T-helper 17 cell (primary cell): ENCODE results near the gene HDHD5. TPM values are rescaled to one million over a fixed set of nuclear protein-coding genes. Genes with fewer than 3 reads are reported as not detected.

Source experiments
- ATAC-seq: fragments of 150-1000 bp; cut with Tn5 transposase; 2 replicates; pipeline ENCODE4 v1.10.0; 2021; ENCODE audit warnings: mild to moderate bottlenecking, moderate library complexity
- DNase-seq, 3 donors: peaks; one replicate each; pipeline versions ENCODE4 v3.0.0 to v3.0.0-alpha.2; 2020 to 2021
- H3K9me3 ChIP-seq: one replicate; pipeline ENCODE4 v1.7.0; 2013; ENCODE audit warnings: low read length, mild to moderate bottlenecking; ENCODE audit not compliant: control insufficient read depth, poor library complexity, severe bottlenecking
- H3K27ac Mint-ChIP-seq: one replicate; pipeline ENCODE4 v1.8.0; 2022; ENCODE audit warnings: mild to moderate bottlenecking, moderate library complexity, mixed read lengths
- H3K27me3 Mint-ChIP-seq: one replicate; pipeline ENCODE4 v1.8.0; 2022; ENCODE audit warnings: mixed read lengths
- H3K36me3 Mint-ChIP-seq: one replicate; pipeline ENCODE4 v1.8.0; 2022; ENCODE audit warnings: low read depth, mixed read lengths
- H3K4me1 Mint-ChIP-seq: one replicate; pipeline ENCODE4 v1.8.0; 2022; ENCODE audit warnings: mild to moderate bottlenecking, mixed read lengths
- H3K4me3 Mint-ChIP-seq: one replicate; pipeline ENCODE4 v1.8.0; 2022; ENCODE audit warnings: mild to moderate bottlenecking, moderate library complexity, mixed read lengths
- total RNA-seq, 4 donors: library from RNA in 2 of 4; stranded (reverse) in 2 of 4; gene quantifications; one replicate each; pipeline ENCODE4 v1.2.3 and lab custom pipeline; 2022 to 2026

HDHD5 gene
- total RNA-seq, 2 donors from 2014 or later = 16.7 to 17.4 TPM

GRCh38 chr22:17145021-17145680 lies 13.9 kb downstream of the HDHD5 start:
- no peak for ATAC-seq
- H3K36me3 Mint-ChIP-seq = peaks cover 5% of the 10 kb centered on the region
- no peaks in the 10 kb centered on the region for H3K27me3 Mint-ChIP-seq
- no peaks in the 10 kb centered on the region for H3K4me1 Mint-ChIP-seq
- no peak for DNase-seq
- H3K27ac Mint-ChIP-seq = peak overlapping the region; percentile 43
- no peaks in the 10 kb centered on the region for H3K9me3 ChIP-seq
- no peak overlapping the region for H3K4me3 Mint-ChIP-seq

GRCh38 chr22:17143826-17144225 lies 15.3 kb downstream of the HDHD5 start:
- Mint-ChIP-seq H3K4me3 (no peak overlapping the region), H3K36me3 (peaks cover 5% of the 10 kb centered on the region), H3K4me1 (no peaks in the 10 kb centered on the region), H3K27ac (no peak overlapping the region), H3K27me3 (no peaks in the 10 kb centered on the region)
- no peak for ATAC-seq
- no peak for DNase-seq
- no peaks in the 10 kb centered on the region for H3K9me3 ChIP-seq

GRCh38 chr22:17143101-17143500 lies 16.0 kb downstream of the HDHD5 start:
- no peak overlapping the region for H3K4me3 Mint-ChIP-seq
- no peak for DNase-seq
- H3K36me3 Mint-ChIP-seq = peaks cover 7% of the 10 kb centered on the region
- ATAC-seq = no peak
- H3K27me3 Mint-ChIP-seq = no peaks in the 10 kb centered on the region
- peak overlapping the region; percentile 49 for H3K27ac Mint-ChIP-seq
- peaks cover 1% of the 10 kb centered on the region for H3K4me1 Mint-ChIP-seq
- no peaks in the 10 kb centered on the region for H3K9me3 ChIP-seq

GRCh38 chr22:17140826-17141766 lies 18.0 kb downstream of the HDHD5 start:
- H3K27ac Mint-ChIP-seq = no peak overlapping the region
- peaks cover 4% of the 10 kb centered on the region for H3K4me1 Mint-ChIP-seq
- no peaks in the 10 kb centered on the region for H3K9me3 ChIP-seq
- H3K36me3 Mint-ChIP-seq = peaks cover 10% of the 10 kb centered on the region
- H3K4me3 Mint-ChIP-seq = no peak overlapping the region
- no peak for ATAC-seq
- DNase-seq = no peak
- H3K27me3 Mint-ChIP-seq = no peaks in the 10 kb centered on the region

- Mint-ChIP-seq H3K36me3 (peaks cover 10% of the 10 kb centered on the region), H3K4me3 (no peak overlapping the region), H3K27ac (no peak overlapping the region), H3K27me3 (no peaks in the 10 kb centered on the region), H3K4me1 (peaks cover 4% of the 10 kb centered on the region)
- ATAC-seq = no peak
- DNase-seq = no peak
- no peaks in the 10 kb centered on the region for H3K9me3 ChIP-seq
Observed at GRCh38 chr22:17140022-17140421, 19.1 kb downstream of the HDHD5 start.

- peaks cover 10% of the 10 kb centered on the region for H3K36me3 Mint-ChIP-seq
- H3K27ac Mint-ChIP-seq = no peak overlapping the region
- no peaks in the 10 kb centered on the region for H3K9me3 ChIP-seq
- peaks cover 6% of the 10 kb centered on the region for H3K4me1 Mint-ChIP-seq
- H3K27me3 Mint-ChIP-seq = no peaks in the 10 kb centered on the region
- ATAC-seq (no peak), DNase-seq (no peak)
- no peak overlapping the region for H3K4me3 Mint-ChIP-seq
Observed at GRCh38 chr22:17138513-17138912, 20.6 kb downstream of the HDHD5 start.

- H3K9me3 ChIP-seq = no peaks in the 10 kb centered on the region
- no peak for DNase-seq
- Mint-ChIP-seq H3K4me3 (no peak overlapping the region), H3K27ac (no peak overlapping the region), H3K27me3 (no peaks in the 10 kb centered on the region), H3K4me1 (peaks cover 6% of the 10 kb centered on the region), H3K36me3 (peaks cover 9% of the 10 kb centered on the region)
- ATAC-seq = no peak
Observed at GRCh38 chr22:17137861-17138425, 21.1 kb downstream of the HDHD5 start.

- Mint-ChIP-seq H3K27ac (no peak overlapping the region), H3K36me3 (peaks cover 9% of the 10 kb centered on the region)
Observed at GRCh38 chr22:17137170-17137569, 21.9 kb downstream of the HDHD5 start.

GRCh38 chr22:17135153-17135760 lies 23.8 kb downstream of the HDHD5 start:
- H3K9me3 ChIP-seq = no peaks in the 10 kb centered on the region
- Mint-ChIP-seq H3K27ac (no peak overlapping the region), H3K4me3 (no peak overlapping the region), H3K36me3 (peaks cover 6% of the 10 kb centered on the region), H3K27me3 (no peaks in the 10 kb centered on the region), H3K4me1 (peaks cover 6% of the 10 kb centered on the region)
- no peak for ATAC-seq
- no peak for DNase-seq

More at GRCh38 chr22:17137170-17137569, 21.9 kb downstream of the HDHD5 start:
- DNase-seq = no peak
- no peaks in the 10 kb centered on the region for H3K27me3 Mint-ChIP-seq
- H3K4me3 Mint-ChIP-seq = no peak overlapping the region
- ATAC-seq = no peak
- H3K4me1 Mint-ChIP-seq = peaks cover 6% of the 10 kb centered on the region
- H3K9me3 ChIP-seq = no peaks in the 10 kb centered on the region

GRCh38 chr22:17133137-17133536 lies 25.9 kb downstream of the HDHD5 start:
- no peaks in the 10 kb centered on the region for H3K27me3 Mint-ChIP-seq
- peaks cover 7% of the 10 kb centered on the region for H3K4me1 Mint-ChIP-seq
- ATAC-seq (no peak), DNase-seq (no peak)
- no peak overlapping the region for H3K27ac Mint-ChIP-seq
- no peak overlapping the region for H3K4me3 Mint-ChIP-seq
- H3K9me3 ChIP-seq = peaks cover 2% of the 10 kb centered on the region
- peaks cover 4% of the 10 kb centered on the region for H3K36me3 Mint-ChIP-seq

- Mint-ChIP-seq H3K27ac (no peak overlapping the region), H3K4me1 (peaks cover 4% of the 10 kb centered on the region), H3K36me3 (peaks cover 2% of the 10 kb centered on the region), H3K4me3 (no peak overlapping the region), H3K27me3 (no peaks in the 10 kb centered on the region)
- ATAC-seq (no peak), DNase-seq (no peak)
- H3K9me3 ChIP-seq = peaks cover 2% of the 10 kb centered on the region
Observed at GRCh38 chr22:17132112-17132511, 27.0 kb downstream of the HDHD5 start.

- no peak for DNase-seq
- H3K9me3 ChIP-seq = peaks cover 2% of the 10 kb centered on the region
- Mint-ChIP-seq H3K4me3 (no peak overlapping the region), H3K4me1 (peaks cover 4% of the 10 kb centered on the region), H3K36me3 (no peaks in the 10 kb centered on the region), H3K27ac (no peak overlapping the region), H3K27me3 (no peaks in the 10 kb centered on the region)
- no peak for ATAC-seq
Observed at GRCh38 chr22:17131686-17132085, 27.4 kb downstream of the HDHD5 start.

GRCh38 chr22:17130199-17130598 lies 28.9 kb downstream of the HDHD5 start:
- peaks cover 4% of the 10 kb centered on the region for H3K4me1 Mint-ChIP-seq
- ATAC-seq = no peak
- H3K4me3 Mint-ChIP-seq = no peak overlapping the region
- H3K27ac Mint-ChIP-seq = no peak overlapping the region
- no peaks in the 10 kb centered on the region for H3K27me3 Mint-ChIP-seq
- peaks cover 2% of the 10 kb centered on the region for H3K9me3 ChIP-seq
- no peaks in the 10 kb centered on the region for H3K36me3 Mint-ChIP-seq
- DNase-seq = no peak
